ENCODE measurements around the gene UBXN6.

UBXN6 gene

GRCh38 chr19:4493929-4494690 lies 36.5 kb upstream of the UBXN6 start:
- H3K4me3 ChIP-seq (ENCODE audit: low read length) = no peak overlapping the region
- DNase-seq (ENCODE audit: low read depth) = no peak
- TF ChIP-seq CTCF (IDR thresholded peaks at IDR 0.05; ENCODE audit: insufficient read depth, low read depth, low read length, missing control alignments) = no peak

DNA sequence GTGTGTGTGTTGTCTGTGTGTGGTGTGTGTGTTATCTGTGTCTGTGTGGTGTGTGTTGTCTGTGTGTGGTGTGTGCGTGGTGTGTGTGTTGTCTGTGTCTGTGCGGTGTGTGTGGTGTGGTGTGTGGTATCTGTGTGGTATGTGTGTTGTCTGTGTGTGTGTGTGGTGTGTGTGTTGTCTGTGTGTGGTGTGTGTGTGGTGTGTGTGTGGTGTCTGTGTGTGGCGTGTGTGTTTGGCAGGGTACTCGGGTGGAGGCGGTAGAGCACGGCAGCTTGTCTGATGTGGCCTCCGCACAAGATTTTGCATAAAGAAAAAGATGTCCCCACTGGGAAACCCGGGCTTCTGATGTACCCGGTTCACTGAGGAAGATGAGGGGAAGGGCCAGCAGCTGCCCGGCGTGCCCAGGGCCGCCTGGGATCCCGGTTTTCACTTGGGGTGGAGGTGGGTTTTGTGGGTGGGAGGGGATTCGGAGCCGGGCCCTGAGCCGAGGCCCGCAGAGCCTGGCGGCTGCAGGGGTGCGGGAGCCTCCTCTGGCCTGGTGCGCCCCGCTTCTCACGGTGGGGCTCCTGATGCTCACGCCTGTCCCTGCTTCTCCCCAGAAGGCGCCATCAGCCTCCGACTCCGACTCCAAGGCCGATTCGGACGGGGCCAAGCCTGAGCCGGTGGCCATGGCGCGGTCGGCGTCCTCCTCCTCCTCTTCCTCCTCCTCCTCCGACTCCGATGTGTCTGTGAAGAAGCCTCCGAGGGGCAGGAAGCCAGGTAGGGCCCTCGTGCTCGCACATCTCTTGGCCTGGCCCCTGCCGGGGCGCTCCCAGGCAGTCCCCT lies 35.7 kb upstream of the UBXN6 start:
- H3K4me3 ChIP-seq (ENCODE audit: low read length) = no peak overlapping the region
- no peak for DNase-seq (ENCODE audit: low read depth)
- no peak for TF ChIP-seq CTCF (IDR thresholded peaks at IDR 0.05; ENCODE audit: insufficient read depth, low read depth, low read length, missing control alignments)

DNA sequence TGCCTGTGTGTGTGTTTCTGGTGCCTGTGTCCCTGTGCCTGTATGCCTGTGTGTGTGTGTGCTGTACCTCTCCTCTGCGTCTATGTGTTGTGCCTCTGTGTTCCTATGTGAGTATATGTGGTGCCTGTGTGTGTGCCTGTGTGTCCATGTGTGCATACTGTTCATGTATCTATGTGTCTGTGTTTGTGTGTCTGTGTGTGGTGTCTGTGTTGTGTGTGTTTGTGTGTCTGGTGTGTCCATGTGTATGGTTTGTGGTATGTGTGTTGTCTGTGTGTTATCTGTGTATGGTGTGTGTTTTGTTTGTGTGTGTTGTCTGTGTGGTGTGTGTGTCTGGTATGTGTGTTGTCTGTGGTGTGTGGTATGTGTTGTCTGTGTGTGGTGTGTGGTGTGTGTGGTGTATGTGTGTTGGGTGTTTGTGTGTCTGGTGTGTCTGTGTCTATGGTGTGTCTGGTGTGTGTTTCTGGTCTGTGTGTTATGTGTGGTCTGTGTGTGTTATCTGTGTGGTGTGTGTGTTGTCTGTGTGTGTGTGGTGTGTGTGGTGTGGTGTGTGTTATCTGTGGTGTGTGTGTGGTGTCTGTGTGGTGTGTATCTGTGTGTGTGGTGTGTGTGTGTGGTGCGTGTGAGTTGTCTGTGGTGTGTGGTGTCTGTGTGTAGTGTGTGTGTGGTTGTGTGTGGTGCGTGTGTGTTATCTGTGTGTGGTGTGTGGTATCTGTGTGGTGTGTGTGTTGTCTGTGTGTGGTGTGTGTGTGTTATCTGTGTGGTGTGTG lies 34.9 kb upstream of the UBXN6 start:
- no peak for TF ChIP-seq CTCF (IDR thresholded peaks at IDR 0.05; ENCODE audit: insufficient read depth, low read depth, low read length, missing control alignments)
- no peak overlapping the region for H3K4me3 ChIP-seq (ENCODE audit: low read length)
- DNase-seq (ENCODE audit: low read depth) = no peak

DNA sequence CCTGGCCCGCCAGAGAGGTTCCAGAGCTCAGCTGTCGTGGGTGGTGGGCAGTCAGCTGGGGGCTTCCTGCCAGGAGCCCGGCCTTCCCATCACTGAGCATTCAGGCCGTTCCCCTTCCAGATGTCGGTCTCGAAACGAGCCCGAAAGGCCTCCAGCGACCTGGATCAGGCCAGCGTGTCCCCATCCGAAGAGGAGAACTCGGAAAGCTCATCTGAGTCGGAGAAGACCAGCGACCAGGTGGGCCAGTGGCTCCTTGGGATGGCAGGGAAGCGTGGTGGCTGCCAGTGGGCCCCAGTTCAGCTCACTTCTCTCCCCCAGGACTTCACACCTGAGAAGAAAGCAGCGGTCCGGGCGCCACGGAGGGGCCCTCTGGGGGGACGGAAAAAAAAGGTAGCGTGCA lies 33.9 kb upstream of the UBXN6 start:
- TF ChIP-seq CTCF (IDR thresholded peaks at IDR 0.05; ENCODE audit: insufficient read depth, low read depth, low read length, missing control alignments) = no peak
- no peak overlapping the region for H3K4me3 ChIP-seq (ENCODE audit: low read length)
- DNase-seq (ENCODE audit: low read depth) = no peak

DNA sequence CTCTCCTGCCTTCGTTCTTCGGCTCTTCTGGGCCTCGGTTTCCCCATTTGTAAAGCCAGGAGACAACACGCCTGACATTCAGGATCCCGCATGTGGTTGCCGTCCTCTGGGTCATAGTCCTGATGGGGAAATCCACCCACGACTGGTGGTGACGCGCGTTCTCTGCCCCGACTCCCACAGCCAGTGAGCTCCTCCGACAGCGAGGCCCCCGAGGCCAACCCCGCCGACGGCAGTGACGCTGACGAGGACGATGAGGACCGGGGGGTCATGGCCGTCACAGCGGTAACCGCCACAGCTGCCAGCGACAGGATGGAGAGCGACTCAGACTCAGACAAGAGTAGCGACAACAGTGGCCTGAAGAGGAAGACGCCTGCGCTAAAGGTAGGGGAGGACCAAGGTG lies 30.9 kb upstream of the UBXN6 start:
- DNase-seq (ENCODE audit: low read depth) = no peak
- TF ChIP-seq CTCF (IDR thresholded peaks at IDR 0.05; ENCODE audit: insufficient read depth, low read depth, low read length, missing control alignments) = no peak
- H3K4me3 ChIP-seq (ENCODE audit: low read length) = no peak overlapping the region

- no peak for DNase-seq (ENCODE audit: low read depth)
- no peak for TF ChIP-seq CTCF (IDR thresholded peaks at IDR 0.05; ENCODE audit: insufficient read depth, low read depth, low read length, missing control alignments)
- no peak overlapping the region for H3K4me3 ChIP-seq (ENCODE audit: low read length)
Measured at GRCh38 chr19:4487572-4487971, 30.0 kb upstream of the UBXN6 start.
